ENCODE measurements around the gene STRBP. TPM values are rescaled to one million over a fixed set of nuclear protein-coding genes. Genes with fewer than 3 reads are reported as not detected.

STRBP gene
- total RNA-seq, 1 experiment from 2014 or later = 96.3 TPM

DNA sequence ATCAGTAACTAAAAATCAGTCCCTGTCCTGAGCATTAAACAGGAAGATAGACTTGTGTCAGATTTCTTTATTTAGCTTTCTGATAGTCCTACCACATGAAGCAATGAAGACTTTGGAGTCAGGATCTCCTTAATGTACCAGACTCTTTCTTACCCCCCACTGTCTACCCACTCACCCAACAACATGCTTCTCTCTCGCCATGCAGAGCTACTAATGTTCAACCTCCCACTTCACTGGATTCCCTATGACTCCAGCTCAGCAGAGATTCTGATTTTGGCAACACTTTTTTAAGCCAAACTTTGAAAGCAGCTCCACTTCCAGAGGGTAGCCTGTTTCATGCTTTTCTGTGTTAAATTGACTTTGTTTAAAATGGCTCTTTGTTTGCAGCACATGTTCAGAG is 184.1 kb downstream of the STRBP start:
- TF ChIP-seq SOX15 (CRISPR knock-in tag; IDR thresholded peaks at IDR 0.05) (no peak), NFATC4 (CRISPR knock-in tag; IDR thresholded peaks at IDR 0.05) (no peak), FOXK1 (CRISPR knock-in tag; IDR thresholded peaks at IDR 0.05) (no peak), GABPB1 (CRISPR knock-in tag; IDR thresholded peaks at IDR 0.05) (no peak), JUN (CRISPR knock-in tag; IDR thresholded peaks at IDR 0.05) (no peak), GRHL2 (CRISPR knock-in tag; IDR thresholded peaks at IDR 0.05; ENCODE audit: insufficient replicate concordance, severe bottlenecking) (no peak), ZBTB21 (CRISPR knock-in tag; IDR thresholded peaks at IDR 0.05; ENCODE audit: borderline replicate concordance) (no peak), ZNF219 (CRISPR knock-in tag; IDR thresholded peaks at IDR 0.05; ENCODE audit: borderline replicate concordance) (no peak), KAT7 (CRISPR knock-in tag; IDR thresholded peaks at IDR 0.05; ENCODE audit: borderline replicate concordance) (no peak), ZNF396 (CRISPR knock-in tag; IDR thresholded peaks at IDR 0.05; ENCODE audit: borderline replicate concordance) (no peak), HMGA2 (CRISPR knock-in tag; IDR thresholded peaks at IDR 0.05) (no peak), PRRX2 (CRISPR knock-in tag; IDR thresholded peaks at IDR 0.05) (no peak), ZNF317 (CRISPR knock-in tag; IDR thresholded peaks at IDR 0.05; ENCODE audit: borderline replicate concordance, low read depth) (no peak), ESRRA (CRISPR knock-in tag; IDR thresholded peaks at IDR 0.05; ENCODE audit: borderline replicate concordance) (no peak), TCF7 (CRISPR knock-in tag; IDR thresholded peaks at IDR 0.05; ENCODE audit: low read depth) (no peak), USF1 (CRISPR knock-in tag; IDR thresholded peaks at IDR 0.05) (no peak)
- TF ChIP-seq, protein P1, sequence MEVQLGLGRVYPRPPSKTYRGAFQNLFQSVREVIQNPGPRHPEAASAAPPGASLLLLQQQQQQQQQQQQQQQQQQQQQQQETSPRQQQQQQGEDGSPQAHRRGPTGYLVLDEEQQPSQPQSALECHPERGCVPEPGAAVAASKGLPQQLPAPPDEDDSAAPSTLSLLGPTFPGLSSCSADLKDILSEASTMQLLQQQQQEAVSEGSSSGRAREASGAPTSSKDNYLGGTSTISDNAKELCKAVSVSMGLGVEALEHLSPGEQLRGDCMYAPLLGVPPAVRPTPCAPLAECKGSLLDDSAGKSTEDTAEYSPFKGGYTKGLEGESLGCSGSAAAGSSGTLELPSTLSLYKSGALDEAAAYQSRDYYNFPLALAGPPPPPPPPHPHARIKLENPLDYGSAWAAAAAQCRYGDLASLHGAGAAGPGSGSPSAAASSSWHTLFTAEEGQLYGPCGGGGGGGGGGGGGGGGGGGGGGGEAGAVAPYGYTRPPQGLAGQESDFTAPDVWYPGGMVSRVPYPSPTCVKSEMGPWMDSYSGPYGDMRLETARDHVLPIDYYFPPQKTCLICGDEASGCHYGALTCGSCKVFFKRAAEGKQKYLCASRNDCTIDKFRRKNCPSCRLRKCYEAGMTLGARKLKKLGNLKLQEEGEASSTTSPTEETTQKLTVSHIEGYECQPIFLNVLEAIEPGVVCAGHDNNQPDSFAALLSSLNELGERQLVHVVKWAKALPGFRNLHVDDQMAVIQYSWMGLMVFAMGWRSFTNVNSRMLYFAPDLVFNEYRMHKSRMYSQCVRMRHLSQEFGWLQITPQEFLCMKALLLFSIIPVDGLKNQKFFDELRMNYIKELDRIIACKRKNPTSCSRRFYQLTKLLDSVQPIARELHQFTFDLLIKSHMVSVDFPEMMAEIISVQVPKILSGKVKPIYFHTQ (CRISPR knock-in tag; IDR thresholded peaks at IDR 0.05) = no peak
- TF ChIP-seq, protein P2, sequence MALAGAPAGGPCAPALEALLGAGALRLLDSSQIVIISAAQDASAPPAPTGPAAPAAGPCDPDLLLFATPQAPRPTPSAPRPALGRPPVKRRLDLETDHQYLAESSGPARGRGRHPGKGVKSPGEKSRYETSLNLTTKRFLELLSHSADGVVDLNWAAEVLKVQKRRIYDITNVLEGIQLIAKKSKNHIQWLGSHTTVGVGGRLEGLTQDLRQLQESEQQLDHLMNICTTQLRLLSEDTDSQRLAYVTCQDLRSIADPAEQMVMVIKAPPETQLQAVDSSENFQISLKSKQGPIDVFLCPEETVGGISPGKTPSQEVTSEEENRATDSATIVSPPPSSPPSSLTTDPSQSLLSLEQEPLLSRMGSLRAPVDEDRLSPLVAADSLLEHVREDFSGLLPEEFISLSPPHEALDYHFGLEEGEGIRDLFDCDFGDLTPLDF (CRISPR knock-in tag; IDR thresholded peaks at IDR 0.05) = no peak
- TF ChIP-seq, protein P3, sequence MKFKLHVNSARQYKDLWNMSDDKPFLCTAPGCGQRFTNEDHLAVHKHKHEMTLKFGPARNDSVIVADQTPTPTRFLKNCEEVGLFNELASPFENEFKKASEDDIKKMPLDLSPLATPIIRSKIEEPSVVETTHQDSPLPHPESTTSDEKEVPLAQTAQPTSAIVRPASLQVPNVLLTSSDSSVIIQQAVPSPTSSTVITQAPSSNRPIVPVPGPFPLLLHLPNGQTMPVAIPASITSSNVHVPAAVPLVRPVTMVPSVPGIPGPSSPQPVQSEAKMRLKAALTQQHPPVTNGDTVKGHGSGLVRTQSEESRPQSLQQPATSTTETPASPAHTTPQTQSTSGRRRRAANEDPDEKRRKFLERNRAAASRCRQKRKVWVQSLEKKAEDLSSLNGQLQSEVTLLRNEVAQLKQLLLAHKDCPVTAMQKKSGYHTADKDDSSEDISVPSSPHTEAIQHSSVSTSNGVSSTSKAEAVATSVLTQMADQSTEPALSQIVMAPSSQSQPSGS (CRISPR knock-in tag; IDR thresholded peaks at IDR 0.05; ENCODE audit: borderline replicate concordance, low read depth) = no peak
- Mint-ChIP-seq H3K27ac (peak overlapping the region; percentile 38; the same call in 1 of the 2 replicates), H3K4me1 (peaks cover 26% of the 10 kb centered on the region), H3K27me3 (ENCODE audit: low read depth) (no peaks in the 10 kb centered on the region), H3K36me3 (peaks cover 39% of the 10 kb centered on the region), H3K4me3 (no peak overlapping the region), H3K9me3 (no peaks in the 10 kb centered on the region)
- ATAC-seq (no peak), DNase-seq (ENCODE audit: low spot score) (no peak)
- CTCF ChIA-PET = interaction anchor here (0.8 to 2.4 kb wide), 3 partner anchors 13 to 266 kb away, joined by 3 to 10 read pairs (median 8); no protein-coding TSS in a partner anchor
- POLR2A ChIA-PET = no interaction called here

GRCh38 chr9:123083680-123084079 is 184.7 kb downstream of the STRBP start:
- Mint-ChIP-seq H3K4me3 (no peak overlapping the region), H3K27ac (no peak overlapping the region), H3K9me3 (no peaks in the 10 kb centered on the region), H3K36me3 (peaks cover 43% of the 10 kb centered on the region), H3K4me1 (peaks cover 27% of the 10 kb centered on the region), H3K27me3 (ENCODE audit: low read depth) (no peaks in the 10 kb centered on the region)
- no peak for DNase-seq (ENCODE audit: low spot score)
- ATAC-seq = no peak
- ChIA-PET CTCF (interaction anchor here (1.5 to 2.4 kb wide), 2 partner anchors 141 to 266 kb away, joined by 8 to 10 read pairs; no protein-coding TSS in a partner anchor), POLR2A (no interaction called here)
- TF ChIP-seq USF1 (CRISPR knock-in tag; IDR thresholded peaks at IDR 0.05) (no peak), MYBL2 (CRISPR knock-in tag; IDR thresholded peaks at IDR 0.05) (no peak)
